CD14-positive monocyte (primary cell): ENCODE measurements around the gene GRID2. TPM values are rescaled to one million over a fixed set of nuclear protein-coding genes. Genes with fewer than 3 reads are reported as not detected.

Source experiments
- DNase-seq, 3 donors: peaks; one replicate each; pipeline ENCODE4 v3.0.0-alpha.2; 2011 to 2022
- H2AFZ ChIP-seq: 2 replicates; pipeline ENCODE4 v1.6.0; 2012; ENCODE audit warnings: mild to moderate bottlenecking, low read depth, low read length, inconsistent platforms; ENCODE audit not compliant: insufficient read depth, poor library complexity, severe bottlenecking
- H3K27ac ChIP-seq, 2 donors: 1 replicate in 1 of 2; 2 replicates in 1 of 2; pipeline ENCODE4 v1.5.1; 2012 to 2013; ENCODE audit warnings: low read length in 2 of 2, control low read depth in 1 of 2, inconsistent platforms in 1 of 2, low read depth in 1 of 2, mild to moderate bottlenecking in 1 of 2
- H3K27me3 ChIP-seq, 2 donors: one replicate each; pipeline versions ENCODE4 v1.6.0 to v1.6.1; 2011 to 2013; ENCODE audit warnings: low read length in 2 of 2; ENCODE audit not compliant: control insufficient read depth in 2 of 2, insufficient read depth in 2 of 2
- H3K36me3 ChIP-seq, 2 donors: replicated peaks in 1 of 2; 1 replicate in 1 of 2; 2 replicates in 1 of 2; pipeline versions ENCODE4 v1.5.1 to v1.6.1; 2012 to 2013; ENCODE audit warnings: low read length in 2 of 2, control low read depth in 1 of 2, inconsistent platforms in 1 of 2, mild to moderate bottlenecking in 1 of 2; ENCODE audit not compliant: insufficient read depth in 2 of 2, control insufficient read depth in 1 of 2
- H3K4me1 ChIP-seq, 2 donors: 1 replicate in 1 of 2; 2 replicates in 1 of 2; pipeline versions ENCODE4 v1.5.1 to v1.6.1; 2012 to 2013; ENCODE audit warnings: low read length in 2 of 2, control low read depth in 1 of 2, inconsistent platforms in 1 of 2, mild to moderate bottlenecking in 1 of 2, moderate library complexity in 1 of 2; ENCODE audit not compliant: insufficient read depth in 2 of 2, control insufficient read depth in 1 of 2
- H3K4me2 ChIP-seq: replicated peaks from 2 replicates; pipeline ENCODE3; 2012; ENCODE audit warnings: low read length, moderate library complexity, mild to moderate bottlenecking; ENCODE audit not compliant: poor library complexity, severe bottlenecking; ENCODE audit errors: extremely low read depth
- H3K4me3 ChIP-seq, 3 experiments: fragments of 200-600 bp in 1 of 3; sonication (generic) in 1 of 3; replicated peaks in 1 of 3; 1 replicate in 2 of 3; 2 replicates in 1 of 3; pipeline ENCODE4 v1.5.1; 2011 to 2013; ENCODE audit warnings: low read length in 3 of 3, mild to moderate bottlenecking in 3 of 3, control low read depth in 2 of 3, low read depth in 2 of 3, inconsistent platforms in 1 of 3, moderate library complexity in 1 of 3
- H3K79me2 ChIP-seq: 2 replicates; pipeline ENCODE4 v1.6.0; 2012; ENCODE audit warnings: mild to moderate bottlenecking, control low read depth, inconsistent platforms, low read length, moderate library complexity; ENCODE audit not compliant: insufficient read depth
- H3K9ac ChIP-seq: 2 replicates; pipeline ENCODE4 v1.6.0; 2017; ENCODE audit warnings: low read length, mild to moderate bottlenecking; ENCODE audit not compliant: insufficient read depth, poor library complexity, severe bottlenecking
- H3K9me3 ChIP-seq, 2 donors: replicated peaks in 1 of 2; 1 replicate in 1 of 2; 2 replicates in 1 of 2; pipeline versions ENCODE4 v1.5.1 to v1.6.1; 2012 to 2013; ENCODE audit warnings: low read length in 2 of 2, control low read depth in 1 of 2; ENCODE audit not compliant: control insufficient read depth in 1 of 2, insufficient read depth in 1 of 2
- H4K20me1 ChIP-seq: 2 replicates; pipeline ENCODE4 v1.6.0; 2012; ENCODE audit warnings: mild to moderate bottlenecking, low read length, control low read depth, moderate library complexity; ENCODE audit not compliant: insufficient read depth
- H3K27ac Mint-ChIP-seq, 7 donors: one replicate each; pipeline ENCODE4 v1.8.0; 2020; ENCODE audit warnings: mild to moderate bottlenecking in 7 of 7, mixed read lengths in 7 of 7, moderate library complexity in 6 of 7, inconsistent platforms in 2 of 7
- H3K27me3 Mint-ChIP-seq, 3 donors: one replicate each; pipeline ENCODE4 v1.8.0; 2021 to 2022; ENCODE audit warnings: low read depth in 3 of 3, mild to moderate bottlenecking in 3 of 3, mixed read lengths in 3 of 3, moderate library complexity in 3 of 3, inconsistent platforms in 1 of 3
- H3K36me3 Mint-ChIP-seq, 2 donors: one replicate each; pipeline ENCODE4 v1.8.0; 2020; ENCODE audit warnings: mixed read lengths in 2 of 2, inconsistent platforms in 1 of 2, mild to moderate bottlenecking in 1 of 2
- H3K4me1 Mint-ChIP-seq: one replicate; pipeline ENCODE4 v1.8.0; 2020; ENCODE audit warnings: mild to moderate bottlenecking, mixed read lengths
- H3K4me3 Mint-ChIP-seq, 2 donors: one replicate each; pipeline ENCODE4 v1.8.0; 2020; ENCODE audit warnings: mild to moderate bottlenecking in 2 of 2, mixed read lengths in 2 of 2, moderate library complexity in 1 of 2
- H3K9me3 Mint-ChIP-seq, 7 donors: one replicate each; pipeline ENCODE4 v1.8.0; 2020 to 2022; ENCODE audit warnings: mixed read lengths in 7 of 7, mild to moderate bottlenecking in 6 of 7, moderate library complexity in 6 of 7, inconsistent platforms in 2 of 7
- CTCF ChIP-seq: fragments of 200-600 bp; IDR thresholded peaks from one replicate; pipeline ENCODE4 v1.8.0; 2022; ENCODE audit warnings: antibody characterized with exemption, mild to moderate bottlenecking
- WGBS: methylation state at CpG from one replicate; pipeline ENCODE4 v1.1.5; 2013; ENCODE audit warnings: missing lambda C conversion rate; ENCODE audit not compliant: insufficient coverage; 5-methylcytosine and 5-hydroxymethylcytosine counted together
- intact Hi-C, 2 donors: fragments of 100-400 bp; cut with micrococcal nuclease; formaldehyde crosslinking; loops; one replicate each; pipeline versions ENCODE4 v1.15.0 to v1.15.1; 2023
- polyA plus RNA-seq, 3 donors: library from polyadenylated mRNA; depleted of rRNA in 1 of 3; unstranded in 2 of 3; stranded (reverse) in 1 of 3; fragments of 300-500 nt in 2 of 3; fragments of >200 nt in 1 of 3; fragmentation: Illumina TruSeq in 2 of 3; gene quantifications; 1 replicate in 2 of 3; 2 replicates in 1 of 3; pipeline ENCODE4 v1.2.3, GENCODE V29; 2012 to 2021

GRID2 gene
- polyA plus RNA-seq, 3 donors, result not detected

GRCh38 chr4:93221771-93222170, 918.0 kb downstream of the GRID2 start:
- H3K4me1 Mint-ChIP-seq, result no peaks in the 10 kb centered on the region
- Histone ChIP-seq H3K27ac (no peak overlapping the region), H3K4me1 (no peaks in the 10 kb centered on the region), H2AFZ (no peak overlapping the region), H3K36me3 (no peaks in the 10 kb centered on the region), H3K4me2 (no peak overlapping the region), H3K9ac (no peak overlapping the region), H3K4me3 (no peak overlapping the region), H3K9me3 (peaks cover 0 to 4% of the 10 kb centered on the region in 2 donors), H4K20me1 (no peaks in the 10 kb centered on the region), H3K79me2 (no peaks in the 10 kb centered on the region), H3K27me3 (no peaks in the 10 kb centered on the region)
- H3K9me3 Mint-ChIP-seq, result peaks cover 0 to 9% (median 0%) of the 10 kb centered on the region in 7 donors
- intact Hi-C loops, result no loop called here
- H3K27ac Mint-ChIP-seq, result no peak overlapping the region
- DNase-seq, result no peak
- WGBS, result 100% methylated on average over 3 of the region's 8 CpGs
- no peak overlapping the region for H3K4me3 Mint-ChIP-seq
- H3K36me3 Mint-ChIP-seq, result no peaks in the 10 kb centered on the region
- no peaks in the 10 kb centered on the region for H3K27me3 Mint-ChIP-seq
- TF ChIP-seq CTCF, result no peak

GRCh38 chr4:93228021-93228420, 924.3 kb downstream of the GRID2 start:
- no peak overlapping the region for H3K4me3 ChIP-seq
- no peak for DNase-seq
- Mint-ChIP-seq H3K27ac (no peak overlapping the region), H3K36me3 (no peaks in the 10 kb centered on the region), H3K9me3 (peaks cover 0 to 14% (median 0%) of the 10 kb centered on the region in 7 donors), H3K4me3 (no peak overlapping the region), H3K4me1 (no peaks in the 10 kb centered on the region), H3K27me3 (no peaks in the 10 kb centered on the region)
- no peak overlapping the region for H3K27ac ChIP-seq
- H3K36me3 ChIP-seq, result no peaks in the 10 kb centered on the region
- no peaks in the 10 kb centered on the region for H4K20me1 ChIP-seq
- H3K9me3 ChIP-seq, result peaks cover 0 to 8% of the 10 kb centered on the region in 2 donors
- WGBS, result 67% methylated on average over 1 of the region's 3 CpGs
- H3K79me2 ChIP-seq, result no peaks in the 10 kb centered on the region
- no peaks in the 10 kb centered on the region for H3K4me1 ChIP-seq
- H2AFZ ChIP-seq, result no peak overlapping the region
- no peaks in the 10 kb centered on the region for H3K27me3 ChIP-seq
- no peak overlapping the region for H3K9ac ChIP-seq
- no peak for TF ChIP-seq CTCF
- intact Hi-C loops, result no loop called here
- H3K4me2 ChIP-seq, result no peak overlapping the region
